ENCODE results near the gene SMCO4. TPM values are rescaled to one million over a fixed set of nuclear protein-coding genes. Genes with fewer than 3 reads are reported as not detected.

SMCO4 gene
- total RNA-seq, 1 experiment from 2014 or later = 14.1 TPM

DNA sequence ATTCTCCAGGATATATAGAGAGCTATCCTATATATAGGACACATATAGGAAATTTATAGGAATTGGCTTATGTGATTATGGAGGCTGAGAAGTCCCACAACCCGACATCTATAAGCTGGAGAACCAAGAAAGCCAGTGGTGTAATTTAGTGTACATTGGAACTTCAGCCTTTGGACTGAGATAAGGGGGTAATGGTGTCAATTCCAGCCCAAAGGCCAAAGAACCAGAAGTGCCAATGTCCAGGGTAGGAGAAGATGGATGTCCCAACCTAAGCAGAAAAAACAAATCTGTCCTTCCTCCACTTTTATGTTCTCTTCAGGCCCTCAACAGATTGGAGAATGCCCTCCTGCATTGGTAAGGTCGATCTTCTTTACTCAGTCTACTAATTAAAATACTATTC is 25.5 kb upstream of the SMCO4 start:
- no peak for DNase-seq (ENCODE audit: low read depth, low spot score)
- in situ Hi-C loops (cut with HindIII; ENCODE audit: low pct_unique_long_range_greater_than_20kb, low sequenced_read_pairs) (no loop called here), intact Hi-C loops (cut with micrococcal nuclease; ENCODE audit: unreplicated experiment) (no loop called here)
- Histone ChIP-seq H3K4me1 (ENCODE audit: control insufficient read depth, insufficient read depth, low read length) (no peaks in the 10 kb centered on the region), H3K36me3 (ENCODE audit: control insufficient read depth, insufficient read depth, low read length) (no peaks in the 10 kb centered on the region; the same call in 1 of the 2 replicates), H3K27me3 (ENCODE audit: control insufficient read depth, insufficient read depth, low read length) (peaks cover 21% of the 10 kb centered on the region), H3K4me3 (ENCODE audit: low read depth in 2 of 2, low read length in 2 of 2) (no peak overlapping the region), H3K9me3 (ENCODE audit: control insufficient read depth, insufficient read depth, low read depth, low read length) (no peaks in the 10 kb centered on the region), H3K27ac (ENCODE audit: low read length) (no peak overlapping the region)
- ChIA-PET POLR2A (interaction anchor here (0.6 kb wide), 1 partner anchor 642 kb away, joined by 3 read pairs; no protein-coding TSS in a partner anchor), CTCF (no interaction called here)
- TF ChIP-seq SIN3A (IDR thresholded peaks at IDR 0.05; ENCODE audit: borderline replicate concordance, insufficient read depth, low read depth, low read length) (no peak), TCF7L2 (IDR thresholded peaks at IDR 0.05; ENCODE audit: low read depth, low read length) (no peak), POLR2AphosphoS5 (IDR thresholded peaks at IDR 0.05; ENCODE audit: low read depth, low read length) (no peak)
- TF ChIP-seq, protein P1, sequence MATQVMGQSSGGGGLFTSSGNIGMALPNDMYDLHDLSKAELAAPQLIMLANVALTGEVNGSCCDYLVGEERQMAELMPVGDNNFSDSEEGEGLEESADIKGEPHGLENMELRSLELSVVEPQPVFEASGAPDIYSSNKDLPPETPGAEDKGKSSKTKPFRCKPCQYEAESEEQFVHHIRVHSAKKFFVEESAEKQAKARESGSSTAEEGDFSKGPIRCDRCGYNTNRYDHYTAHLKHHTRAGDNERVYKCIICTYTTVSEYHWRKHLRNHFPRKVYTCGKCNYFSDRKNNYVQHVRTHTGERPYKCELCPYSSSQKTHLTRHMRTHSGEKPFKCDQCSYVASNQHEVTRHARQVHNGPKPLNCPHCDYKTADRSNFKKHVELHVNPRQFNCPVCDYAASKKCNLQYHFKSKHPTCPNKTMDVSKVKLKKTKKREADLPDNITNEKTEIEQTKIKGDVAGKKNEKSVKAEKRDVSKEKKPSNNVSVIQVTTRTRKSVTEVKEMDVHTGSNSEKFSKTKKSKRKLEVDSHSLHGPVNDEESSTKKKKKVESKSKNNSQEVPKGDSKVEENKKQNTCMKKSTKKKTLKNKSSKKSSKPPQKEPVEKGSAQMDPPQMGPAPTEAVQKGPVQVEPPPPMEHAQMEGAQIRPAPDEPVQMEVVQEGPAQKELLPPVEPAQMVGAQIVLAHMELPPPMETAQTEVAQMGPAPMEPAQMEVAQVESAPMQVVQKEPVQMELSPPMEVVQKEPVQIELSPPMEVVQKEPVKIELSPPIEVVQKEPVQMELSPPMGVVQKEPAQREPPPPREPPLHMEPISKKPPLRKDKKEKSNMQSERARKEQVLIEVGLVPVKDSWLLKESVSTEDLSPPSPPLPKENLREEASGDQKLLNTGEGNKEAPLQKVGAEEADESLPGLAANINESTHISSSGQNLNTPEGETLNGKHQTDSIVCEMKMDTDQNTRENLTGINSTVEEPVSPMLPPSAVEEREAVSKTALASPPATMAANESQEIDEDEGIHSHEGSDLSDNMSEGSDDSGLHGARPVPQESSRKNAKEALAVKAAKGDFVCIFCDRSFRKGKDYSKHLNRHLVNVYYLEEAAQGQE (IDR thresholded peaks at IDR 0.05; ENCODE audit: insufficient read depth in 1 of 2, low read depth in 2 of 2, low read length in 1 of 2) = no peak
- TF ChIP-seq, protein P2, sequence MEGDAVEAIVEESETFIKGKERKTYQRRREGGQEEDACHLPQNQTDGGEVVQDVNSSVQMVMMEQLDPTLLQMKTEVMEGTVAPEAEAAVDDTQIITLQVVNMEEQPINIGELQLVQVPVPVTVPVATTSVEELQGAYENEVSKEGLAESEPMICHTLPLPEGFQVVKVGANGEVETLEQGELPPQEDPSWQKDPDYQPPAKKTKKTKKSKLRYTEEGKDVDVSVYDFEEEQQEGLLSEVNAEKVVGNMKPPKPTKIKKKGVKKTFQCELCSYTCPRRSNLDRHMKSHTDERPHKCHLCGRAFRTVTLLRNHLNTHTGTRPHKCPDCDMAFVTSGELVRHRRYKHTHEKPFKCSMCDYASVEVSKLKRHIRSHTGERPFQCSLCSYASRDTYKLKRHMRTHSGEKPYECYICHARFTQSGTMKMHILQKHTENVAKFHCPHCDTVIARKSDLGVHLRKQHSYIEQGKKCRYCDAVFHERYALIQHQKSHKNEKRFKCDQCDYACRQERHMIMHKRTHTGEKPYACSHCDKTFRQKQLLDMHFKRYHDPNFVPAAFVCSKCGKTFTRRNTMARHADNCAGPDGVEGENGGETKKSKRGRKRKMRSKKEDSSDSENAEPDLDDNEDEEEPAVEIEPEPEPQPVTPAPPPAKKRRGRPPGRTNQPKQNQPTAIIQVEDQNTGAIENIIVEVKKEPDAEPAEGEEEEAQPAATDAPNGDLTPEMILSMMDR (IDR thresholded peaks at IDR 0.05) = no peak
- BruUV-seq (replicated peaks) = no TSS peak
- no peak for ATAC-seq

DNA sequence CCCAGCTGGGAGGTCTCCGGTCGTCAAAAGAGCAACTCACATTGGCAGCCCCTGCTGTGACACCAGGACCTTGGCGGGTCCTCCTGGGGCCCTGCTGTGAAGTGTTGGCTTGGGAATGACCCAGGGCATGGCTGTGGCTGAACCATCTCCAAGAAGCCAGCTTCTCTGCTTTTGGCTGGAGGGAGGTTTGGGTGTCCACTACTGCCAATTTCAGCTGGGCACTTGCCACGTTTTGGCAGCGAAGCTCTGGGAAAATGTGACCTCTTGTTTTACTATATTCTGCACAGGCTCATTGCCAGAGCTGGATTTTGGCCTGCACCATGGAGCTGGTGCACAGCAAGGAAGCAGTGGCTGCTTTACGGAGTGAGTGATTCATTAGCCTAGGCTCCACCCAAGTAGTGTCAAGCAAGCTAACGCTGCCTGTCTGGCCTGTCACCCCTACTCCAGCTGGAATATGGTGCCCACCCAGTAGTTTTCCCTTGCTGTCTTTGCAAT is 24.3 kb upstream of the SMCO4 start:
- Histone ChIP-seq H3K27ac (ENCODE audit: low read length) (no peak overlapping the region), H3K9me3 (ENCODE audit: control insufficient read depth, insufficient read depth, low read depth, low read length) (no peaks in the 10 kb centered on the region), H3K27me3 (ENCODE audit: control insufficient read depth, insufficient read depth, low read length) (peaks cover 21% of the 10 kb centered on the region), H3K36me3 (ENCODE audit: control insufficient read depth, insufficient read depth, low read length) (no peaks in the 10 kb centered on the region; the same call in 1 of the 2 replicates), H3K4me1 (ENCODE audit: control insufficient read depth, insufficient read depth, low read length) (no peaks in the 10 kb centered on the region), H3K4me3 (ENCODE audit: low read depth in 2 of 2, low read length in 2 of 2) (no peak overlapping the region)
- in situ Hi-C loops (cut with HindIII; ENCODE audit: low pct_unique_long_range_greater_than_20kb, low sequenced_read_pairs) (no loop called here), intact Hi-C loops (cut with micrococcal nuclease; ENCODE audit: unreplicated experiment) (no loop called here)
- no TSS peak for BruUV-seq (replicated peaks)
- POLR2A ChIA-PET = no interaction called here
- DNase-seq (ENCODE audit: low read depth, low spot score) (no peak), ATAC-seq (no peak)
- TF ChIP-seq TCF7L2 (IDR thresholded peaks at IDR 0.05; ENCODE audit: low read depth, low read length) = no peak
- TF ChIP-seq, protein P2 (IDR thresholded peaks at IDR 0.05) = no peak
- TF ChIP-seq POLR2AphosphoS5 (IDR thresholded peaks at IDR 0.05; ENCODE audit: low read depth, low read length) = no peak
- TF ChIP-seq, protein P1 (IDR thresholded peaks at IDR 0.05; ENCODE audit: insufficient read depth in 1 of 2, low read depth in 2 of 2, low read length in 1 of 2) = no peak
- no peak for TF ChIP-seq SIN3A (IDR thresholded peaks at IDR 0.05; ENCODE audit: borderline replicate concordance, insufficient read depth, low read depth, low read length)
- CTCF ChIA-PET = no interaction called here

Data from Panc1 (cell line).